WI38 (cell line): ENCODE results near the gene SLC37A2.
"Not testable (repeated sequence)": the region's sequence is repeated elsewhere in the genome, so short reads cannot be mapped to it uniquely, and the experiment has no call there.

ENCODE experiments used
- H3K4me3 ChIP-seq: 2 replicates; pipeline ENCODE4 v1.5.1; 2011; ENCODE audit warnings: low read depth, mild to moderate bottlenecking, control low read depth, low read length
- CTCF ChIP-seq: IDR thresholded peaks from 2 replicates; pipeline ENCODE4 v1.5.1; 2012; ENCODE audit warnings: low read depth, mild to moderate bottlenecking, control low read depth, low read length

SLC37A2 gene

GRCh38 chr11:125052047-125052446, 11.1 kb upstream of the SLC37A2 start:
- no peak overlapping the region for H3K4me3 ChIP-seq
- no peak for TF ChIP-seq CTCF

GRCh38 chr11:125053167-125053566, 9.9 kb upstream of the SLC37A2 start:
- no peak overlapping the region for H3K4me3 ChIP-seq
- TF ChIP-seq CTCF: no peak

- no peak for TF ChIP-seq CTCF
- H3K4me3 ChIP-seq: no peak overlapping the region
These were observed 7.9 kb upstream of the SLC37A2 start for GRCh38 chr11:125055107-125055715.

GRCh38 chr11:125056111-125056510, 7.0 kb upstream of the SLC37A2 start:
- H3K4me3 ChIP-seq: not testable (repeated sequence)

GRCh38 chr11:125056931-125057692, 6.0 kb upstream of the SLC37A2 start:
- no peak for TF ChIP-seq CTCF
- no peak overlapping the region for H3K4me3 ChIP-seq

- TF ChIP-seq CTCF: no peak
- H3K4me3 ChIP-seq: no peak overlapping the region
These were observed 5.5 kb upstream of the SLC37A2 start for GRCh38 chr11:125057693-125058016.

GRCh38 chr11:125061281-125061680, 1.8 kb upstream of the SLC37A2 start:
- no peak for TF ChIP-seq CTCF
- H3K4me3 ChIP-seq: no peak overlapping the region
